Spinal cord (tissue), 10 donors: ENCODE measurements around the gene PEAK1. TPM values are rescaled to one million over a fixed set of nuclear protein-coding genes. Genes with fewer than 3 reads are reported as not detected.

Experiments used
- DNase-seq, 6 donors: peaks; one replicate each; pipeline versions ENCODE4 v3.0.0 to v3.0.0-alpha.2; 2013 to 2015; ENCODE audit warnings: low spot score in 6 of 6, low read depth in 4 of 6
- H3K27ac ChIP-seq: one replicate; pipeline ENCODE4 v1.5.1; 2013; ENCODE audit warnings: low read depth, low read length, control low read depth
- H3K27me3 ChIP-seq: one replicate; pipeline ENCODE4 v1.6.1; 2013; ENCODE audit warnings: low read length; ENCODE audit not compliant: control insufficient read depth, insufficient read depth
- H3K36me3 ChIP-seq: one replicate; pipeline ENCODE4 v1.6.1; 2013; ENCODE audit warnings: low read length; ENCODE audit not compliant: control insufficient read depth, insufficient read depth
- H3K4me1 ChIP-seq: one replicate; pipeline ENCODE4 v1.6.1; 2013; ENCODE audit warnings: low read length; ENCODE audit not compliant: control insufficient read depth, insufficient read depth
- H3K4me3 ChIP-seq: one replicate; pipeline ENCODE4 v1.5.1; 2013; ENCODE audit warnings: low read depth, low read length, control low read depth
- H3K9me3 ChIP-seq: one replicate; pipeline ENCODE4 v1.6.1; 2013; ENCODE audit warnings: low read length; ENCODE audit not compliant: control insufficient read depth, insufficient read depth
- WGBS: methylation state at CpG from one replicate; pipeline ENCODE4 v1.1.5; 2013; ENCODE audit warnings: missing lambda C conversion rate; ENCODE audit not compliant: insufficient coverage; 5-methylcytosine and 5-hydroxymethylcytosine counted together
- polyA plus RNA-seq, 2 donors: library from polyadenylated mRNA; unstranded; fragments of 120-200 nt; gene quantifications; one replicate each; pipeline ENCODE4 v1.2.1, GENCODE V29; 2013; ENCODE audit not compliant: insufficient read length in 2 of 2
- total RNA-seq, 2 donors: library from RNA; depleted of rRNA in 1 of 2; stranded (reverse); fragments of 120-200 nt in 1 of 2; fragments of >200 nt in 1 of 2; gene quantifications; one replicate each; pipeline versions ENCODE4 v1.2.3 to v1.2.4, GENCODE V29; 2013 to 2014
- donor health status: healthy.

Gene PEAK1
- total and polyA plus RNA-seq, 4 donors: 28.2 to 60.0 (median 36.2) TPM

DNA sequence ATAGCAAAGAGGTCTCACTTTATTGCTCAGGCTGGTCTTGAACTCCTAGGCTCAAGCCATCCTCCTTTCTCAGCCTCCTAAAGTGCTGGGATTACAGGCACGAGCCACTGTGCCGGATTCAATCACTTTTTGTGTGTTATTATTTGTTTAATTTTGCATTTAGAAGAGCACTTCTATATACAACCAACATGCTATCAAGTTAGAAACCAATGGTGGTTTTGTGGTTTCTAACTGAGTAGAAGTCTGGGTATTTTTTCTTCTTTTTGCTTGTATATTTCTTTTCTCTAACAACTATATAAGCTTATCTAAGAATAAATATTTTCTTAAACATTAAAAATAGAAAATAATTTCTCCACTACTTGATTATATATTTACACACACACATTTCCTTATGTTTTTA lies 86.7 kb downstream of the PEAK1 start:
- Histone ChIP-seq H3K27me3 (no peaks in the 10 kb centered on the region), H3K36me3 (no peaks in the 10 kb centered on the region), H3K4me3 (no peak overlapping the region), H3K4me1 (no peaks in the 10 kb centered on the region), H3K9me3 (no peaks in the 10 kb centered on the region), H3K27ac (no peak overlapping the region)
- no CpG with 5 or more reads among the region's 2 CpGs for WGBS
- no peak for DNase-seq

DNA sequence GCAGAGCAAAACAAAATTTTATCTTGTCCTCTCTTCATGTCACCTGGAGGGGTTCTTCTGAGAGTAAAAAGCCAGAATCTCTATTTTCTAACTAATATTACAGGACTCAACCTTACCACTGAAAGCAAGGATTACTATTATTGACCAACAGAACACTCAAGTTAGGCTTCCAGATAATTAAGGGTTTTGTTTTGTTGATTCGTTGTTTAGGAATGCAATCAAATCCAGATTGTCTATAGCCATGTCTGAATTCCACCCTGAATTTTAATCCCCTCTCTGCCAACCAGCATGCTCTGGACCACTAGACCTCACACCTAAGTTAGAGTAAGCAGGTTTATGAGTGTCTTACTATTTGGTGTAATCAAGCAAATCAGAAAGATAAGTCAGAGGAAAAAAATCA lies 90.7 kb downstream of the PEAK1 start:
- H3K9me3 ChIP-seq: no peaks in the 10 kb centered on the region
- no peak for DNase-seq
- no peaks in the 10 kb centered on the region for H3K27me3 ChIP-seq
- H3K4me1 ChIP-seq: no peaks in the 10 kb centered on the region
- no peak overlapping the region for H3K4me3 ChIP-seq
- no CpG with 5 or more reads among the region's 1 CpG for WGBS
- H3K36me3 ChIP-seq: no peaks in the 10 kb centered on the region
- no peak overlapping the region for H3K27ac ChIP-seq

GRCh38 chr15:77327844-77328529 lies 91.9 kb downstream of the PEAK1 start:
- no peak for DNase-seq
- no peaks in the 10 kb centered on the region for H3K4me1 ChIP-seq
- H3K27ac ChIP-seq: no peak overlapping the region
- H3K36me3 ChIP-seq: no peaks in the 10 kb centered on the region
- H3K4me3 ChIP-seq: no peak overlapping the region
- 55% methylated on average over 1 of the region's 3 CpGs for WGBS
- H3K9me3 ChIP-seq: no peaks in the 10 kb centered on the region
- H3K27me3 ChIP-seq: no peaks in the 10 kb centered on the region

DNA sequence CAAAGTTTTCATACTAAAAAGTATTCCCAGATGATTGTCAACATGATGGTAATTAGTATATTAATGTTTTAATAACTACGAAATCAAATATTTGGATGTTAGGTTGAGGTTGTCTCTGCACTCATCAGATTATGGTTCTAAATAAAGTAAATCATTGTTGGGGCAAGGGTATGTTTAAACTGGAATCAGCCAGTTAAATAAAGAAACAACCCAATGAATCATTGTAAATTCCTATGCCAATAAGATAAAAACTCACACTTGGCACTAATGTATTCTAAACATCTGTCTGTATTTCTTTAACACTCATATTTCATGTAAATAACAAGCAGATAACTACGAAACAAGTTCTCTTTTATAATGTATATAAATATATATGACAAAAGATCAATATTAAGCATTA lies 92.7 kb downstream of the PEAK1 start:
- no peaks in the 10 kb centered on the region for H3K4me1 ChIP-seq
- no peak overlapping the region for H3K27ac ChIP-seq
- H3K36me3 ChIP-seq: no peaks in the 10 kb centered on the region
- no peaks in the 10 kb centered on the region for H3K9me3 ChIP-seq
- no peak for DNase-seq
- no peaks in the 10 kb centered on the region for H3K27me3 ChIP-seq
- no CpG with 5 or more reads among the region's 2 CpGs for WGBS
- H3K4me3 ChIP-seq: no peak overlapping the region

GRCh38 chr15:77326366-77326765 lies 93.5 kb downstream of the PEAK1 start:
- no peaks in the 10 kb centered on the region for H3K4me1 ChIP-seq
- no peak overlapping the region for H3K27ac ChIP-seq
- H3K36me3 ChIP-seq: no peaks in the 10 kb centered on the region
- H3K4me3 ChIP-seq: no peak overlapping the region
- DNase-seq: no peak
- WGBS: no CpG with 5 or more reads among the region's 2 CpGs
- no peaks in the 10 kb centered on the region for H3K9me3 ChIP-seq
- H3K27me3 ChIP-seq: no peaks in the 10 kb centered on the region

DNA sequence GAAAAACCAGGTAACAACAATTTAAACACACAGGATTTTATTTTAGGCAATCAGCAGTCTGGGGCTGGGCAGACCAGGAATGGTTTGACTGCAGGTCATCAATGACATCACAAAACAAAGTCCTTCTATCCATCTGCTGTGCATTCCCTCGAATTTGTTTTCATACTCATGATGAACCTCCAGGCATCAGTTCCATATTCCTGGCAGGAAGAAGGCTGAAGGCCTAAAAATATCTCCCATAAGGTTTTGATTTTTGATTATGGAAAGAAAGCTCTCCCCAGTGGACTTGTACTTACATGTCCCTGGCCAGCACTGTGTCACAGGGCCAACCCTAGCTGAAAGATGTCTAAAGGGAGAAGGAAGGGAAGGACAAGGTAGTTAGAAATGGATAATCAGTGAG lies 107.4 kb downstream of the PEAK1 start:
- no peaks in the 10 kb centered on the region for H3K27me3 ChIP-seq
- no peak for DNase-seq
- no CpG with 5 or more reads among the region's 1 CpG for WGBS
- H3K9me3 ChIP-seq: no peaks in the 10 kb centered on the region
- H3K27ac ChIP-seq: no peak overlapping the region
- H3K36me3 ChIP-seq: no peaks in the 10 kb centered on the region
- no peaks in the 10 kb centered on the region for H3K4me1 ChIP-seq
- no peak overlapping the region for H3K4me3 ChIP-seq

DNA sequence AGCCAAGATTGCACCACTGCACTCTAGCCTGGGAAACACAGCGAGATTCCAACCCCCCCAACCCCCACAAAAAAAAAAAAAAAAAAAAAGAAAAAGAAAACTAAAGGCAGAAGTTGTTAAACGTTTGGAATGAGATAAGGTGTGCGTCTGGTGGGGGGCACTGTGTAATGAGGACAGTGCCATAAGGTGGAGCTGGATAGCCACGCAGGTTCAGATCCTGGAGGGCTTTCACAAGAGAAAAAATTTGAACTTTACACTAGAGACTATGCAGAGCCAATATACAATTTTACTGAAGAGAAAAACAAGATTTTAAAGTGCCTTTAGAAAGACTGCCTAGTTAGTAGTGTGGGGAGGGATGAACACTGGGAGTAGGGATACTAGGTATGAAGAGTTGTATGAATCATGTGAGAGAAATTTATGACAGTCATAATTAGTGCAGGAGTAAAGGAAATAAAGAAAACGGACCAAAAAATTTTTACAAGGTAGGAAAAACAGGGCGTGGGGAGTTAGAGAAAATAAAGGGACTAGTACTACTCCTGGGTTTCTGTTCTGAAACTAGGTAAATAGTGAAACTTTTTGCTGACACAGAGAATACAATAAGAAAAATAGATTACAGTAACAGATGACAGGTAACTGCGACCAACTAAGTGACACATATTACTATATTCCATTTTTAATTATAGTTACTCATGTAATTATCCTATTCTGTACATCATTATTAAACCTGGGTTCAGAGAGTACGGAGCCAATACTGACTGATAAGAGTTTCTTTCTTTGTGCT lies 108.1 kb downstream of the PEAK1 start:
- Histone ChIP-seq H3K27me3 (no peaks in the 10 kb centered on the region), H3K27ac (no peak overlapping the region), H3K4me3 (no peak overlapping the region), H3K36me3 (no peaks in the 10 kb centered on the region), H3K4me1 (no peaks in the 10 kb centered on the region), H3K9me3 (no peaks in the 10 kb centered on the region)
- no peak for DNase-seq
- WGBS: 100% methylated on average over 1 of the region's 8 CpGs

GRCh38 chr15:77311020-77311419 lies 108.9 kb downstream of the PEAK1 start:
- Histone ChIP-seq H3K4me1 (no peaks in the 10 kb centered on the region), H3K27me3 (no peaks in the 10 kb centered on the region), H3K27ac (no peak overlapping the region), H3K36me3 (no peaks in the 10 kb centered on the region), H3K9me3 (no peaks in the 10 kb centered on the region), H3K4me3 (no peak overlapping the region)
- DNase-seq: no peak
- 94% methylated on average over 3 of the region's 4 CpGs for WGBS

- Histone ChIP-seq H3K4me1 (no peaks in the 10 kb centered on the region), H3K27ac (no peak overlapping the region), H3K36me3 (no peaks in the 10 kb centered on the region), H3K27me3 (no peaks in the 10 kb centered on the region), H3K9me3 (no peaks in the 10 kb centered on the region), H3K4me3 (no peak overlapping the region)
- no peak for DNase-seq
Observed at GRCh38 chr15:77309392-77309791, 110.5 kb downstream of the PEAK1 start.

DNA sequence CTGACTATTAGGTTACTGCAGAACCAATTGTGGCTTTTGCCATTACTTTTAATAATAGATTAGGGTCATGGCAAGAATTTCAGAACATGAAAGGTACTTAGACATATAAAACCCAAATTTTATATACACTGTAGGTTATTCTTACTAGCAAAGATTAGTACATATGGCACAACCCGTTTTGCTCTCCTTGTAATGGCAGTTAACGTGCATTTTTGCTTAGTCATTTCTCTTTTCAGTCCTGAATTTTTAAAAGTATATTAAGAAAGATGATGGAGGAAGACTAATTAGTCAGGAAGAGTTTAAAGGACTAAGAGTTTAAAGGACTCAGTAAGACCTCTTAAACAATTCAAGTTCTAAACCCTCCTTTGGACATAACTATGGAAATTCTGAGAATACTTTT lies 114.0 kb downstream of the PEAK1 start:
- no peaks in the 10 kb centered on the region for H3K4me1 ChIP-seq
- WGBS: no CpG with 5 or more reads among the region's 2 CpGs
- H3K27ac ChIP-seq: no peak overlapping the region
- H3K27me3 ChIP-seq: no peaks in the 10 kb centered on the region
- H3K9me3 ChIP-seq: no peaks in the 10 kb centered on the region
- no peak overlapping the region for H3K4me3 ChIP-seq
- H3K36me3 ChIP-seq: no peaks in the 10 kb centered on the region
- no peak for DNase-seq
